GM12801 (cell line): ENCODE results near the gene SAP30L.

Experiments
- CTCF ChIP-seq: IDR thresholded peaks from one replicate; pipeline ENCODE4 v1.5.1; 2011; ENCODE audit warnings: control low read depth; ENCODE audit not compliant: insufficient read length; ENCODE audit errors: extremely low read depth

SAP30L gene

GRCh38 chr5:154410008-154410407, 35.8 kb upstream of the SAP30L start:
- no peak for TF ChIP-seq CTCF

- TF ChIP-seq CTCF, result no peak
These were observed 35.0 kb upstream of the SAP30L start for GRCh38 chr5:154410786-154411185.

- no peak for TF ChIP-seq CTCF
These were observed 34.5 kb upstream of the SAP30L start for GRCh38 chr5:154411338-154411737.

- TF ChIP-seq CTCF, result no peak
These were observed 33.5 kb upstream of the SAP30L start for GRCh38 chr5:154412316-154412715.

- no peak for TF ChIP-seq CTCF
These were observed 32.9 kb upstream of the SAP30L start for GRCh38 chr5:154412925-154413324.

GRCh38 chr5:154415114-154415513, 30.7 kb upstream of the SAP30L start:
- TF ChIP-seq CTCF, result no peak

- TF ChIP-seq CTCF, result no peak
These were observed 27.4 kb upstream of the SAP30L start for GRCh38 chr5:154418344-154418820.

GRCh38 chr5:154419236-154419635, 26.6 kb upstream of the SAP30L start:
- TF ChIP-seq CTCF, result no peak
